GM10248 (cell line): ENCODE data around the gene PTPRN2.

Source experiments
- CTCF ChIA-PET: fragments of 300-600 bp; sonication (Branson Sonifier 250); formaldehyde crosslinking; extraction: SDS; loops from one replicate; lab custom pipeline; 2021; ENCODE audit warnings: antibody characterized with exemption; lab: Yijun Ruan, JAX
- POLR2A ChIA-PET: fragments of 350-650 bp; sonication (Branson Sonifier 250); formaldehyde crosslinking; extraction: SDS; loops from one replicate; lab custom pipeline; 2020; ENCODE audit warnings: antibody characterized with exemption; lab: Yijun Ruan, JAX
- DNase-seq: peaks from one replicate; pipeline ENCODE4 v3.0.0; 2012; ENCODE audit errors: extremely low spot score
- TF ChIP-seq, protein P1 (sequence below): IDR thresholded peaks from 2 replicates; pipeline ENCODE4 v1.5.1; 2012; ENCODE audit warnings: mild to moderate bottlenecking, low read depth; ENCODE audit errors: extremely low read depth, missing control alignments, control extremely low read depth

The PTPRN2 gene

DNA sequence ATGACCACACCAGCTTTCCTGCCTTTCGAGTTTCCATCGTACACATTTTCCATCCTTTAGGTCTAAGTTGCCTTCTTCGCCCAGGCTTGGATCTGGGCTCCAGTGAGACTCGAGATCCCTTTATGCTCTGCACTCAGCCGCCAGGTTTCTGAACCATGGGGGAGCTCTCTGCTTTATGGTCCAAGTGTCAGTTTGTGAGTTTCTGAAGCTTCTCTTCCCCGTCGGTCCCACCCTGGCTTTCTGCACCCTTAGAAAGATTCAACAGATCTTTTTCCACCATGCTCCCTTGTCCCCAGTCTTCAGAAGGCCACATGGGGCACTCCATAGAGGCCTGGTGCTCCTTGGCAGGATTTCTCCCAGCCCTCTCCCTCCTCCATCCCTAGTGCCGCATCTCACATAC is 402.0 kb downstream of the PTPRN2 start:
- POLR2A ChIA-PET: no interaction called here
- CTCF ChIA-PET: no interaction called here
- TF ChIP-seq, protein P1, sequence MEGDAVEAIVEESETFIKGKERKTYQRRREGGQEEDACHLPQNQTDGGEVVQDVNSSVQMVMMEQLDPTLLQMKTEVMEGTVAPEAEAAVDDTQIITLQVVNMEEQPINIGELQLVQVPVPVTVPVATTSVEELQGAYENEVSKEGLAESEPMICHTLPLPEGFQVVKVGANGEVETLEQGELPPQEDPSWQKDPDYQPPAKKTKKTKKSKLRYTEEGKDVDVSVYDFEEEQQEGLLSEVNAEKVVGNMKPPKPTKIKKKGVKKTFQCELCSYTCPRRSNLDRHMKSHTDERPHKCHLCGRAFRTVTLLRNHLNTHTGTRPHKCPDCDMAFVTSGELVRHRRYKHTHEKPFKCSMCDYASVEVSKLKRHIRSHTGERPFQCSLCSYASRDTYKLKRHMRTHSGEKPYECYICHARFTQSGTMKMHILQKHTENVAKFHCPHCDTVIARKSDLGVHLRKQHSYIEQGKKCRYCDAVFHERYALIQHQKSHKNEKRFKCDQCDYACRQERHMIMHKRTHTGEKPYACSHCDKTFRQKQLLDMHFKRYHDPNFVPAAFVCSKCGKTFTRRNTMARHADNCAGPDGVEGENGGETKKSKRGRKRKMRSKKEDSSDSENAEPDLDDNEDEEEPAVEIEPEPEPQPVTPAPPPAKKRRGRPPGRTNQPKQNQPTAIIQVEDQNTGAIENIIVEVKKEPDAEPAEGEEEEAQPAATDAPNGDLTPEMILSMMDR: no peak

DNA sequence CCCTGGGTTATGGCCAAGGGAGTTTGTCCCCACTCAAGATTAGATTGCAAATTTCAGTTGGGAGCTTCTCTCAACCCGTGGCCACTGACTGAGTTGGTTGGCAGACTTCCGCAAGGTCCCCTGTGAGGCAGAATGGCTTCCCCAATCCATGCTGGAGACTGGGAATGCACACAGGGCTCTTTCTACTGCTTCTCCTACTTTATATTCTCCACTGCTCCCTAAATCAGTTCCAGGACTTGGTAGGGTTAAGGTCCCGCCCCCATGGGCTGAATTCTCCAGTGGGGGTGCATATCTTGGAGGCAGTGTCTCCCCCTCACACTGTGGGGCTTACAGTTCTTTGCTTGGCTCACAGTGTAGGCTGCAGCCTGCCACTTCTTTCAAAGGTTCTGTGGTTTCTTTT is 404.2 kb downstream of the PTPRN2 start:
- no peak for DNase-seq
- POLR2A ChIA-PET: no interaction called here
- TF ChIP-seq, protein P1: no peak
- CTCF ChIA-PET: no interaction called here

More for the DNA sequence above, 402.0 kb downstream of the PTPRN2 start:
- no peak for DNase-seq

DNA sequence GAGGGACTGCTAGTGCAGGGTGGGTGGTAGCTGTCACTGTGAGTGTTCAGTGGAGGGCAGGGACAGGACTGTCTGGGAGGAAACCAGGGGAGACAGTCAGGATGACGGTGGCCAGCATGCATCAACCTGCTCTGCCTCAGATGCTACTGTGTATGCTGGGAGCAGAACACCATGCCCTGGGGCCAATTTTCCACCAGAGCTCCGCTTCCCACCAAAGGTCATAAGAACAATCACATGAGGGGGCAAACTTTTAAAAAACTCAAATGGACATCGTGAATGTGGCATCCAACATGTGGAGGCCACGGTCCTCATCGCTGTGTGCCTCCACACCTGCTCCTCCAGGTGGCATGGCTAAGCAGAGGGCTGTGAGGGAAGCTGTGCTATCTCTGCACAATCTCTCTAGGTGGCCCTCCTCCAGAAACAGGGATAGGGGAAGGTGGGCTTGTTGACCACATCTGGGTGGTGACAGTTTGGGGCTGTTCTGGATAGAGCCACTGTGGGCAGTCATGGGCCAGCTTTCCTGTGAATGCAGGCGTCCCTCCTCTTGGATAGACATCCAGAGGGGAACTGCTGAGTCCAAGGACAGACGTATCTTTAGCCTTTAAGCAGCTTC is 411.0 kb downstream of the PTPRN2 start:
- POLR2A ChIA-PET: no interaction called here
- TF ChIP-seq, protein P1: no peak
- DNase-seq: no peak
- CTCF ChIA-PET: no interaction called here

DNA sequence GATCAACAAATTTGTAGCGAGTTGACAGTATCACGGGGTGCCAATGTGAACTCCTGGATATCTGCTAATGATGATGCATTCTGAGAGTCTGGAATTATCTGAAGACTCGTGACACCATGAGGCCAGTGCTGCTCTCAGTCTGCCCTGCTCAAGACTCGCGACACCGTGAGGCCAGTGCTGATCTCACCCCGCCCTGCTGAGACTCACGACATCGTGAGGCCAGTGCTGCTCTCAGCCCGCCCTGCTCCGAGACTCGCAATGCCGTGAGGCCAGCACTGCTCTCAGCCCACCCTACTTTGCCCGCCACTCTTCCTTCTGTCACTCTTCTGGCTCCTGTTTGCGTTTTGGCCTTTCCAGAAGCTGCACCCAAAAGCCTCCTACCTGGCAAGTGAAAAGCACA is 411.8 kb downstream of the PTPRN2 start:
- ChIA-PET CTCF (no interaction called here), POLR2A (no interaction called here)
- DNase-seq: no peak
- TF ChIP-seq, protein P1: no peak

DNA sequence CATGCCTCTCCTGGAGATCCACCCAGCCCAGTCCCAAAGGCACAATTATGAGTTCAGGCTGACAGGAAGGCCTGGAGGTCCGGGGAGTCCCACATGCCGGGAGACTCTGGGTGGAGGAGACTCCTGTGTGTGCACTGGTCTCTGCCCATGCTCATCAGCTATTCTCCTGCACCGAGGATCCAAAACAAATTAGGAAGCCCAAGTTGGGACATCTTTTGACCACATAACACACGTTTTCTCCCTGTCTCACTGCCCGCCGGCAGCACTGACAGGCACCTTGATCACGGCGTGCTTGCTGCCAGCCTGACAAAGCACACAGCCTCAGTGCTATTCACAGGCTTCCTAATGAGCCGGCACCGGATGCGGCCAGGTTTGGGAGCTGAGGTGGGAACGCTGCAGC is 412.7 kb downstream of the PTPRN2 start:
- CTCF ChIA-PET: no interaction called here
- no peak for DNase-seq
- TF ChIP-seq, protein P1: no peak
- POLR2A ChIA-PET: no interaction called here

DNA sequence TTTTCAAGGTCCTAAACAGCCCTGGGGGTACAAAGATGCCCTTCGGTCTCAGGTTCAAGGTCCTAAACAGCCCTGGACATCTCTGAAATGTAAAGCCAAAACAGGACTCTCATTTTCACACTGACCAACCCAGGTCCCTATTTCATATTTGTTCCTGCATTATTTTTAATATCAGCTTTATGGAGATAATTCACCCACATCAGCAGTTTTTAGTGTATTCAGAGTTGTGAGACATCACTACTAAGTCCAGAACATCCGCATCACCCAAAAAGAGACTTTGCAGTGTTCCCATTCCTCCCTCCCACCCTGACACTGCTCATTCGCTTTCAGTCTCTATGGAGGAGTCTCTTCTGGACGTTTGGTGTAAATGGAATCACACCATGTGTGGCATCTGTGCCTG is 420.2 kb downstream of the PTPRN2 start:
- POLR2A ChIA-PET: no interaction called here
- CTCF ChIA-PET: no interaction called here
- TF ChIP-seq, protein P1: no peak
- no peak for DNase-seq
